ENCODE data around the gene DCDC1. TPM values are rescaled to one million over a fixed set of nuclear protein-coding genes. Genes with fewer than 3 reads are reported as not detected.

The DCDC1 gene
- total RNA-seq, 1 experiment from 2014 or later, result 2.2 TPM

- TF ChIP-seq CTCF (conservative IDR thresholded peaks at IDR 0.05) (no peak), EZH2 (IDR thresholded peaks at IDR 0.05; ENCODE audit: low read depth) (no peak)
- Histone ChIP-seq H2AFZ (no peak overlapping the region), H3K36me3 (ENCODE audit: low read depth) (no peaks in the 10 kb centered on the region), H3K27me3 (ENCODE audit: insufficient read depth, low read depth) (no peaks in the 10 kb centered on the region), H3K79me2 (ENCODE audit: low read depth) (no peaks in the 10 kb centered on the region), H3F3A (ENCODE audit: insufficient read depth, low read depth) (no peaks in the 10 kb centered on the region), H3K4me3 (no peak overlapping the region), H3K9me3 (ENCODE audit: insufficient read depth, low read depth) (no peaks in the 10 kb centered on the region), H3K27ac (no peak overlapping the region), H3K4me2 (no peak overlapping the region), H4K20me1 (ENCODE audit: insufficient read depth) (no peaks in the 10 kb centered on the region; the same call in 1 of the 2 replicates), H3K9me2 (ENCODE audit: insufficient read depth) (no peaks in the 10 kb centered on the region), H3K4me1 (replicated peaks; ENCODE audit: insufficient read depth) (no peaks in the 10 kb centered on the region)
- POLR2A ChIA-PET (ENCODE audit: unreplicated experiment), result no interaction called here
- intact Hi-C loops (cut with micrococcal nuclease; ENCODE audit: unreplicated experiment), result loop anchor here (10.0 kb wide), 1 partner anchor 782 kb away; no protein-coding TSS in a partner anchor
- no peak for DNase-seq
- CTCF ChIA-PET, result no interaction called here
- BruUV-seq (replicated peaks), result no TSS peak
These were observed 267.2 kb downstream of the DCDC1 start for GRCh38 chr11:31102316-31102715.

- no peak overlapping the region for H3K4me3 ChIP-seq
- no peaks in the 10 kb centered on the region for H3K36me3 ChIP-seq (ENCODE audit: low read depth)
- H4K20me1 ChIP-seq (ENCODE audit: insufficient read depth), result no peaks in the 10 kb centered on the region
- H3K9me2 ChIP-seq (ENCODE audit: insufficient read depth), result no peaks in the 10 kb centered on the region
- no peak overlapping the region for H3K27ac ChIP-seq
- no peaks in the 10 kb centered on the region for H3K9me3 ChIP-seq (ENCODE audit: insufficient read depth, low read depth)
- no peak overlapping the region for H2AFZ ChIP-seq
- H3K4me2 ChIP-seq, result no peak overlapping the region
- no peaks in the 10 kb centered on the region for H3K27me3 ChIP-seq (ENCODE audit: insufficient read depth, low read depth)
- no peaks in the 10 kb centered on the region for H3K79me2 ChIP-seq (ENCODE audit: low read depth)
- ChIA-PET POLR2A (ENCODE audit: unreplicated experiment) (no interaction called here), CTCF (no interaction called here)
- no peaks in the 10 kb centered on the region for H3F3A ChIP-seq (ENCODE audit: insufficient read depth, low read depth)
- H3K4me1 ChIP-seq (replicated peaks; ENCODE audit: insufficient read depth), result no peaks in the 10 kb centered on the region
- DNase-seq, result no peak
- BruUV-seq (replicated peaks), result no TSS peak
- no peak for TF ChIP-seq EZH2 (IDR thresholded peaks at IDR 0.05; ENCODE audit: low read depth)
- TF ChIP-seq CTCF (conservative IDR thresholded peaks at IDR 0.05), result no peak
- intact Hi-C loops (cut with micrococcal nuclease; ENCODE audit: unreplicated experiment), result no loop called here
These were observed 273.2 kb downstream of the DCDC1 start for GRCh38 chr11:31096191-31096805.

- ChIA-PET CTCF (no interaction called here), POLR2A (ENCODE audit: unreplicated experiment) (no interaction called here)
- Histone ChIP-seq H3K4me2 (no peak overlapping the region), H3K4me1 (replicated peaks; ENCODE audit: insufficient read depth) (no peaks in the 10 kb centered on the region), H3K9me3 (ENCODE audit: insufficient read depth, low read depth) (peaks cover 13% of the 10 kb centered on the region; the same call in 1 of the 2 replicates), H3F3A (ENCODE audit: insufficient read depth, low read depth) (no peaks in the 10 kb centered on the region), H3K79me2 (ENCODE audit: low read depth) (no peaks in the 10 kb centered on the region), H3K27ac (no peak overlapping the region), H3K9me2 (ENCODE audit: insufficient read depth) (no peaks in the 10 kb centered on the region), H2AFZ (no peak overlapping the region), H3K4me3 (no peak overlapping the region), H4K20me1 (ENCODE audit: insufficient read depth) (no peaks in the 10 kb centered on the region), H3K36me3 (ENCODE audit: low read depth) (no peaks in the 10 kb centered on the region), H3K27me3 (ENCODE audit: insufficient read depth, low read depth) (no peaks in the 10 kb centered on the region)
- BruUV-seq (replicated peaks), result no TSS peak
- TF ChIP-seq EZH2 (IDR thresholded peaks at IDR 0.05; ENCODE audit: low read depth), result no peak
- TF ChIP-seq CTCF (conservative IDR thresholded peaks at IDR 0.05), result no peak
- no peak for DNase-seq
- intact Hi-C loops (cut with micrococcal nuclease; ENCODE audit: unreplicated experiment), result no loop called here
These were observed 276.9 kb downstream of the DCDC1 start for GRCh38 chr11:31092638-31093037.
